Heart left ventricle (tissue), 13 donors: ENCODE results near the gene E2F1.

ENCODE experiments used
- CTCF ChIP-seq, 12 donors: fragments of 200-600 bp; sonication (generic) in 4 of 12; IDR thresholded peaks; one replicate each; pipeline versions ENCODE4 v1.5.0 to v1.8.0; 2018 to 2022; ENCODE audit warnings: antibody characterized with exemption in 12 of 12, mild to moderate bottlenecking in 5 of 12
- POLR2A ChIP-seq, 2 donors: fragments of 450-650 bp; IDR thresholded peaks; one replicate each; pipeline ENCODE4 v1.6.1; 2017; ENCODE audit warnings: antibody characterized with exemption in 2 of 2, mild to moderate bottlenecking in 2 of 2, moderate library complexity in 2 of 2
- donor health status: ischemic (EF 13 %, LVEDD 7.1; RV severe dilation, severe dysfunction).
- donor health status: DM: no; HTN: yes; CAD: no.
- donor health status: DM: no; HTN: no; CAD: no.
- donor health status: ischemic (EF 25% LVEDD 6.9; RV normal size, moderate dysfunction).
- donor health status: ischemic (EF 25% LVEDD 5.7; RV mildly dilated, moderate dysfunction).
- donor health status: ischemic (EF 35%, LVEDD 5.7; RV mildly dilated, moderate dysfunction).
- donor health status: nonischemic (EF 11% LVEDD 7.7; RV severe dilation, severe dysfunction).
- donor health status: DM: yes; HTN: yes; CAD: no.
- donor health status: PGD.
- donor health status: ischemic (EF 29% LVEDD 5.4; RV normal size, mild dysfunction).
- donor health status: nonischemic (EF 23%, LVEDD 6.1; RV moderate dilation, normal function).

DNA sequence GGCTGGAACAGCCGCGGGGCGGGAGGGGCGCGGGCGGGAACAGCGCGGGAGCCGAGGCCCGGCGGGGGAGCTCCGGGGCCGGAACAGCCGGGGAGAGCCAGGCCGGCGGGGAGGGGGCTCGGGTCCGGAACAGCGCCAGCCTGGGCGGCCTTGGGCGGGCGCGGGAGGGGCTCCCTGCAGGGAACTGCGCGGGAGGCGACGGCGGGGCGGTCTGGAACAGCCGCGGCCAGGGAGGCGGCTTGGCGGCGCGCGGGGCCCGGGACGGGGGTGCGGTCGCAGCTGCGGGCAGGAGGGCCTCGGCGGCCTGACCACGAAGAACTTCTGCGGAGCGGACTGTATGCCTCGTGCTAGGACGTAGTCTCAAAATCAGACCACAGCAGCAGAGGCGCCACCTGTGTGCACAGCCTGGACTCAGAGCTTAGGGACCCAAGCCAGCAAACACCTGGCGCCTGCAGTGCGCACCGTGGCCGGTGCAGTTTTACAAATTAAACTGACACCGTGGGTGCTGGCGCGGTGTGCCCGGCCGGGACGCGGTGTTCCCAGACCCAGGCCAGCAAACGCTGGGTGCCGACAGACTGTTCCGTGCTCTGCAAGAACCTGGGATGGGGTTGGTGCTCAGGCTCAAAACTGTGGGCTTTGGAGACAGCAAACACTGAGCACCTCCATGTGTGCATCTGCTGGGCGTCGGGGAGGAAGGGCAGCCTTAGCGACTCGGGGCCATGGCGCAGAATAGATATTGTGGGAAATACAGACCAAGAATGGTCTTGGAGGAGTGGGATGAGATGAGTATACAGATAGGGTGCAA lies 46.2 kb upstream of the E2F1 start:
- TF ChIP-seq CTCF (IDR thresholded peaks at IDR 0.05), result no peak
- TF ChIP-seq POLR2A (IDR thresholded peaks at IDR 0.05), result no peak
